GM12873 (cell line): Measurements from ENCODE around the gene ZSCAN21.

Experiments
- TF ChIP-seq, protein P1 (sequence below): IDR thresholded peaks from 2 replicates; pipeline ENCODE4 v1.5.1; 2012; ENCODE audit warnings: low read depth, mild to moderate bottlenecking, moderate library complexity, low read length, control low read depth; ENCODE audit not compliant: insufficient read depth; ENCODE audit errors: missing control alignments

ZSCAN21 gene

GRCh38 chr7:100095704-100096103, 46.1 kb downstream of the ZSCAN21 start:
- TF ChIP-seq, protein P1, sequence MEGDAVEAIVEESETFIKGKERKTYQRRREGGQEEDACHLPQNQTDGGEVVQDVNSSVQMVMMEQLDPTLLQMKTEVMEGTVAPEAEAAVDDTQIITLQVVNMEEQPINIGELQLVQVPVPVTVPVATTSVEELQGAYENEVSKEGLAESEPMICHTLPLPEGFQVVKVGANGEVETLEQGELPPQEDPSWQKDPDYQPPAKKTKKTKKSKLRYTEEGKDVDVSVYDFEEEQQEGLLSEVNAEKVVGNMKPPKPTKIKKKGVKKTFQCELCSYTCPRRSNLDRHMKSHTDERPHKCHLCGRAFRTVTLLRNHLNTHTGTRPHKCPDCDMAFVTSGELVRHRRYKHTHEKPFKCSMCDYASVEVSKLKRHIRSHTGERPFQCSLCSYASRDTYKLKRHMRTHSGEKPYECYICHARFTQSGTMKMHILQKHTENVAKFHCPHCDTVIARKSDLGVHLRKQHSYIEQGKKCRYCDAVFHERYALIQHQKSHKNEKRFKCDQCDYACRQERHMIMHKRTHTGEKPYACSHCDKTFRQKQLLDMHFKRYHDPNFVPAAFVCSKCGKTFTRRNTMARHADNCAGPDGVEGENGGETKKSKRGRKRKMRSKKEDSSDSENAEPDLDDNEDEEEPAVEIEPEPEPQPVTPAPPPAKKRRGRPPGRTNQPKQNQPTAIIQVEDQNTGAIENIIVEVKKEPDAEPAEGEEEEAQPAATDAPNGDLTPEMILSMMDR: no peak

- TF ChIP-seq, protein P1: no peak
Measured at GRCh38 chr7:100098913-100099312, 49.3 kb downstream of the ZSCAN21 start.

DNA sequence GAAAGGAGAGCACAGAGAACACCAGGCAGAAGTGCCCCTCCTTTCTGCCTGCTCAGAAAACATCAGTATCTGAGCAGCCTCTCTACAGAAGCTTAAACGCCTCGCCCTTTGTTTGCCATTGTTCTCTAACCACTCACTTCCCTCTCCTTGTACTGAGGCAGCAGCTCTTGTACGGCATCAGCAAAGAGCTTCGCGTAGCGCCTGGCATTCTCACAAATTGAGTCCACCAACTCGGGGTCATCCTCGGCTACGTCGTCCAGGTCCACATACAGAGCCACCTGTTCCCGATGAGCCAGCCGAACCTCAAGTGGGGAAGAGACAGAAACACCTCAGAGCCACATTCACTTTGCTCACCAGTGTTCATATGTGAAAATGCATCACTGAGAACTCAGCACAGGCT, 49.9 kb downstream of the ZSCAN21 start:
- TF ChIP-seq, protein P1: no peak

- TF ChIP-seq, protein P1: no peak
Measured at GRCh38 chr7:100100420-100101015, 50.9 kb downstream of the ZSCAN21 start.

DNA sequence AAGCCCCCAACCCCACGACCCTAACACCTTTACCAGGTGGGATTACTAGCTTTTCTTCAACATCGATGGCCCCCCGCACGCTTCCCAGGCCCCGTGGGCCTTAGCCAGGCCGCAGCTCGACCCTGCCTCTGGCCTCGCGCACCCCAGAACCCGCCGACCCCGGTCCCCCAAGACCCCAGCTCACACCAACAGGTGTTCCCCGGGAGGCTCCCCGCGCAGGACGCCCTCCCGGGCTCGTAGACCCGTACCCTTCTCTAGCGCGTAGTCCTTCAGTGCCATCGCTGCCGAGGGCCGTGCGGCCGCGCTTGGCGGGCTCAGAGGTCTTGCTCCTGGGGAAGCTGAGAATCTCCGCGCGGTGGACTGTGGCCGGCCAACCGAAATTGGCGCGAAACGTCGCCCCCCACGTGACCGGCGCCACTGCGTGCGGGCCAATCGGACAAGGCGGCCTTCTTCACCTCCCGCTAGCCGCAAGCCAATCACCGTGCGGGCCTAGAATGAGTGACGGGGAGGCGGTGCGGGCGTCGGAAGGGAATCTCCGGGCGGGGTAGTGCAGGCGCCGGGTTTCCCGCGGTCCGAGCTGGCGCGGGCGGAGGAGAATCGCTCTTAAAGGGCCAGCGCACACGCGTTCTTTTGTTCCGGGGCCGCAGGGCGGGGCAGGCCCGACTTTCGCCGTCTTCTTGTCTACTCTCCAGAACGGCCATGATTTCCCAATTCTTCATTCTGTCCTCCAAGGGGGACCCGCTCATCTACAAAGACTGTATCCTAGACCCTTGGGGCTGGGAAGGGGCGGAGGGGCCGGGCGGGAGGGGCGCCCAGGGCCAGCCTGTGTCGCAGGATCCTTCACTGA, 51.7 kb downstream of the ZSCAN21 start, which contains the start of the genes AP4M1 and MCM7:
TSS of gene AP4M1 (plus strand) at position 628 of the 847 bp plus-strand sequence. CDS start at position 700, 72 bp downstream.
TSS of gene MCM7 (minus strand) at position 382 of the 847 bp plus-strand sequence. CDS start at position 279, 103 bp downstream.
- TF ChIP-seq, protein P1: no peak

- TF ChIP-seq, protein P1: no peak
Measured at GRCh38 chr7:100102950-100103840, 53.6 kb downstream of the ZSCAN21 start.

GRCh38 chr7:100105534-100105933, 56.0 kb downstream of the ZSCAN21 start:
- TF ChIP-seq, protein P1: no peak
